Thyroid gland (tissue), 4 donors: ENCODE results near the gene ESPN. TPM values are rescaled to one million over a fixed set of nuclear protein-coding genes. Genes with fewer than 3 reads are reported as not detected.
"Not testable (repeated sequence)": the region's sequence is repeated elsewhere in the genome, so short reads cannot be mapped to it uniquely, and the experiment has no call there.

Experiments
- DNase-seq, 2 donors: peaks; one replicate each; pipeline ENCODE4 v3.0.0-alpha.2; 2019
- H3K27ac ChIP-seq, 3 donors: fragments of 200-600 bp; sonication (generic); 1 replicate in 2 of 3; 2 replicates in 1 of 3; pipeline ENCODE4 v1.5.1; 2016 to 2019; ENCODE audit warnings: mild to moderate bottlenecking in 1 of 3, moderate library complexity in 1 of 3
- H3K27me3 ChIP-seq: fragments of 200-600 bp; sonication (generic); one replicate; pipeline ENCODE4 v1.5.1; 2019
- H3K36me3 ChIP-seq, 2 donors: fragments of 200-600 bp; sonication (generic); one replicate each; pipeline ENCODE4 v1.5.1; 2016 to 2019
- H3K4me1 ChIP-seq, 2 donors: fragments of 200-600 bp; sonication (generic); one replicate each; pipeline ENCODE4 v1.5.1; 2017 to 2019
- H3K4me3 ChIP-seq, 3 donors: fragments of 200-600 bp; sonication (generic); replicated peaks in 1 of 3; 1 replicate in 2 of 3; 2 replicates in 1 of 3; pipeline ENCODE4 v1.5.1; 2016; ENCODE audit warnings: mild to moderate bottlenecking in 1 of 3
- H3K9me3 ChIP-seq: fragments of 200-600 bp; sonication (generic); one replicate; pipeline ENCODE4 v1.5.1; 2017
- POLR2A ChIP-seq, 2 donors: fragments of 450-650 bp; IDR thresholded peaks; one replicate each; pipeline ENCODE4 v1.6.1; 2017; ENCODE audit warnings: antibody characterized with exemption in 2 of 2, mild to moderate bottlenecking in 2 of 2, moderate library complexity in 1 of 2
- WGBS, 2 donors: methylation state at CpG; one replicate each; pipeline ENCODE4 v1.1.5; 2017; 5-methylcytosine and 5-hydroxymethylcytosine counted together
- intact Hi-C: fragments of 100-400 bp; cut with DNase I; formaldehyde crosslinking; loops from one replicate; pipeline ENCODE4 v1.15.1; 2023
- total RNA-seq, 4 donors: library from RNA; depleted of rRNA; stranded (reverse); fragments of >200 nt; gene quantifications; one replicate each; pipeline ENCODE4 v1.2.3, GENCODE V29; 2016
- TF ChIP-seq, protein P1 (sequence below), 6 experiments: fragments of 200-600 bp in 3 of 6; fragments of 450-650 bp in 3 of 6; sonication (generic) in 3 of 6; IDR thresholded peaks; one replicate each; pipeline ENCODE4 v1.5.1; 2016 to 2019; ENCODE audit warnings: antibody characterized with exemption in 6 of 6, mild to moderate bottlenecking in 2 of 6, inconsistent platforms in 1 of 6, moderate library complexity in 1 of 6

ESPN gene
- total RNA-seq, 4 donors from 2014 or later = 0.67 to 5.2 TPM; not detected in 2

DNA sequence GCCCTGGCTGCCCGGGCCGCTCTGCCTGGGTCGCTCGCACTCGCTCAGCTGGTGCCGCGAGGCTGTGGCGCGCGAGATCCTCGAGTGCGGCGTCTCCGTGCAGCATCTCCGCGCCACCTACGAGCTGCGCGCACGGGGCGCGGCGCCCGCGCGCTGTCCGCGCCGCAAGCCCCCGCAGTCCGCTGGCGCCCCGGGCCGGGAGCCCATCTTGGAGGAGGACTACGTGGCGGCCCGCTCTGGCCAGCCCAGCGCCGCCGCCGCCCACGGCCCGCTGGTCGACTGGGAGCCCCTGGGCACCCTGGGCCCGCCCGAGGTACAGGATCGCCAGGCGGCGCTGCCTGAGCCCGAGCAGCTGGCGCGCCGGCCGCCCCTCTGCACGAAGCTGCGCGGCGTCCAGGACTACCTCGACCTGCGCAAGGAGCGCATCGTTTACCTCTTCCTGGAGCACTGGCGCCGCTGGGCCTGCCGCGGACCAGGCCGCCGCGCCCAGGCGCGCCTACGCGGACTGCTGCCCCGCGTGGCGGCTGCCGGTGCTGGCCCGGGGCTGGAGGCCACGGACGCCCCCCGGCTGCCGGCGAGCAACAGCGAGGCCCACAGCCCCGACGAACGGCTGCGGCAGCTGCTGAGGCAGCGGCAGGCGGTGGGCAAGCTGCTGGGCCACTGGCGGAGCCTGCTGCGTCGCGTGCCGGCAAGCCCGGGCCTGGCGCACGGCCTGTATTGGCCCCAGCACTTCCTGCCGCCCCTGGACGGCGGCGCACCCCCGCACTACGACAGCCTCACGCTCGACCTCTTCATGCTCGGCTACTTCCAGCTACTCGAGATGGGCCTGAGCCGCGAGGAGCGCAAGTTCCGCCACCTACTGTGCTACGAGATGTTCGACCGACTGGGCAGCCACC is 30.5 kb downstream of the ESPN start:
- no peaks in the 10 kb centered on the region for H3K36me3 ChIP-seq
- TF ChIP-seq, protein P1, sequence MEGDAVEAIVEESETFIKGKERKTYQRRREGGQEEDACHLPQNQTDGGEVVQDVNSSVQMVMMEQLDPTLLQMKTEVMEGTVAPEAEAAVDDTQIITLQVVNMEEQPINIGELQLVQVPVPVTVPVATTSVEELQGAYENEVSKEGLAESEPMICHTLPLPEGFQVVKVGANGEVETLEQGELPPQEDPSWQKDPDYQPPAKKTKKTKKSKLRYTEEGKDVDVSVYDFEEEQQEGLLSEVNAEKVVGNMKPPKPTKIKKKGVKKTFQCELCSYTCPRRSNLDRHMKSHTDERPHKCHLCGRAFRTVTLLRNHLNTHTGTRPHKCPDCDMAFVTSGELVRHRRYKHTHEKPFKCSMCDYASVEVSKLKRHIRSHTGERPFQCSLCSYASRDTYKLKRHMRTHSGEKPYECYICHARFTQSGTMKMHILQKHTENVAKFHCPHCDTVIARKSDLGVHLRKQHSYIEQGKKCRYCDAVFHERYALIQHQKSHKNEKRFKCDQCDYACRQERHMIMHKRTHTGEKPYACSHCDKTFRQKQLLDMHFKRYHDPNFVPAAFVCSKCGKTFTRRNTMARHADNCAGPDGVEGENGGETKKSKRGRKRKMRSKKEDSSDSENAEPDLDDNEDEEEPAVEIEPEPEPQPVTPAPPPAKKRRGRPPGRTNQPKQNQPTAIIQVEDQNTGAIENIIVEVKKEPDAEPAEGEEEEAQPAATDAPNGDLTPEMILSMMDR (IDR thresholded peaks at IDR 0.05) = no peak
- no peak for TF ChIP-seq POLR2A (IDR thresholded peaks at IDR 0.05)
- H3K9me3 ChIP-seq = no peaks in the 10 kb centered on the region
- peaks cover 0 to 6% of the 10 kb centered on the region in 2 donors for H3K4me1 ChIP-seq
- H3K27ac ChIP-seq = no peak overlapping the region
- WGBS, 2 donors = 13% methylated on average over 8 of the region's 115 CpGs; no CpG with 5 or more reads in 1 of the 2 donors
- no peak for DNase-seq
- intact Hi-C loops = no loop called here
- no peaks in the 10 kb centered on the region for H3K27me3 ChIP-seq
- H3K4me3 ChIP-seq = no peak overlapping the region

DNA sequence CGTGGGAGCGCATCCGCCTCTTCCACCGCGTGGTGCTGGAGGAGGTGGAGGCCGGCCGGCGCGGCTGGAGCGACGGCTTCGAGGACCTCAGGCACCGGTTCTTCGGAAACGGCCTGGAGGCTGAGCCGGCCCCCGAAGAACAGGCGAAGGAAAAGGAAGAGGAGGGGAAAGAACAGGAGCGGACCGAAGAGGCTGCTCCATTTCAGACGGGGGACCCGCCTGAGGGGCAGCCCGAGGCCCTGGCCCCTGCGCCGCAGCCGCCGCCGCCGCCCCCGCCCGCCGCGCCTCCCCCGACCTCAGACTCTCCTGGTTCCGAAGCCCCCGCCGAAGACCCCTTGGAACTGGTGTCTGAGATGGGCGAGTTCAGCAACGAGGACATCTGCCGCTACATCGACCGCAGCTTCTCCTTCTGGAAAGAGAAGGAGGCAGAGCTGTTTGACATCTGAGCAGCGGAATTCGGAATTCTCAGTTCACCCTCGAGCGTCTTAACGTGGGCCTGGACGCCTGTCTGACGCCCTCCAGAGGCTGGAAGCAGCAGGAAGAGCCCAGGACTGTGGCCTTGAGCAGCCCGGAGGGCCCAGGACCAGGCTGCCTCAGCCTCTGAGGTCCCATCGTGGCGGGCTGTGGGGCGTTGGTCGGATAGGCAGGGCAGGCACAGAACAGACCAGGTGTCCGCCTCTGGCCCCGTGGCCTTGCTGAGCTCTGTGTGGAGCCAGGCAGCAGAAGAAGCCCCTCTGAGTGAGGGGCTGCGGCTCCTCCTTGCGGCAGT is 31.4 kb downstream of the ESPN start:
- DNase-seq, H3K9me3 ChIP-seq, H3K27ac ChIP-seq, H3K36me3 ChIP-seq, intact Hi-C loops, H3K4me3 ChIP-seq, H3K27me3 ChIP-seq: not testable (repeated sequence)
- 44 to 52% methylated on average over 39 to 44 of the region's 58 CpGs for WGBS, 2 donors
- H3K4me1 ChIP-seq = peaks cover 0 to 14% of the 10 kb centered on the region in 2 donors

DNA sequence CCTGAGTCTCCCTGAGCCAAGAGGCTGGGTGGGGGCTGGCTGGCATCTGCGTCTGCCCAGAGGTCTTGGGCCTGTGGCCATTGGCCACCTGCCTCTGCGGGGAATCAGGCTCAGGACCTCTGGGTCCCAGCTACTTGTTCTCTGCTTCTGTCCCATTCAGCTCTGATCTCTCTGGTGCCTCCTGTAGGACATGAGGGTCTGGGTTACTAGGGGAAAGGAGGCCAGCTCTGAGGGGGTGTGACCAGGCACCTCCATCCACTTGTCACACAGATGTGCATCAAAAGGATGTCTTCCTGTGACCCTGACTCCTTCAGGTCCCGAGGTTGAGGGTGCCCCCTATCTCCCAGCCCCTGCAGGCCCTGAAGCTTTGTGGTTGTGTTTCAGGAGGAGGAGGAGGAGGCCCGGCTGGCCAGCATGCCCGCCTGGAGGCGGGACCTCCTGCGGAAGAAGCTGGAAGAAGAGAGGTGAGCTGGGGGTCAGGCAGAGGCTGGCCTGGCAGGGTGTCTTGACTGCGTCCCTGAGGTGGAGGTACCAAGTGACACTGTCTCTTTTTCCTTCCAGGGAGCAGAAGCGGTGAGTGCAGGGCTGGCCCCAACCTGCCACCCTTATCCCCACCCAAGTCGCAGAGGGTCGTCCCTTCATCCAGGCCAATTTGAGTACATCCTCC is 32.4 kb downstream of the ESPN start:
- TF ChIP-seq, protein P1 (IDR thresholded peaks at IDR 0.05) = no peak
- no peak for TF ChIP-seq POLR2A (IDR thresholded peaks at IDR 0.05)
- intact Hi-C loops = no loop called here
- Histone ChIP-seq H3K27ac (no peak overlapping the region), H3K4me1 (peaks cover 0 to 14% of the 10 kb centered on the region in 2 donors), H3K27me3 (no peaks in the 10 kb centered on the region), H3K4me3 (no peak overlapping the region), H3K9me3 (no peaks in the 10 kb centered on the region), H3K36me3 (no peaks in the 10 kb centered on the region)
- 78 to 81% methylated on average over 9 to 11 of the region's 11 CpGs for WGBS, 2 donors
- DNase-seq = no peak

DNA sequence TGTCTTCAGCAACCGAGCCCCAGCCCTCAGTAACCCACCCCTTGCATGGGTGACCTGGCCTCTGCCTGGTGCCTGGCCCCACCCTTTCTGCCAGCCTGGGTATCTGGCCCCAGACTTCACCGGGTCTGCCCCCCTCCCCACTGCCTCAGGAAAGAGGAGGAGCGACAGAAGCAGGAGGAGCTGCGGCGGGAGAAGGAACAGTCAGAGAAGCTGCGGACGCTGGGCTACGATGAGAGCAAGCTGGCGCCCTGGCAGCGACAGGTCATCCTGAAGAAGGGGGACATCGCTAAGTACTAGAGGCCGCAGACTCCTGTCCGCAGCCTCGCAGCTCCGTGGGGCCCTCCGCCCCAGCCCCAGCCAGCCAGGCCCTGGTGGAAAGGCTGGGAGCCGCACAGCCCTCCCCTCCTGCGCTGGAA is 35.3 kb downstream of the ESPN start:
- no peaks in the 10 kb centered on the region for H3K36me3 ChIP-seq
- no peaks in the 10 kb centered on the region for H3K27me3 ChIP-seq
- no peaks in the 10 kb centered on the region for H3K9me3 ChIP-seq
- H3K27ac ChIP-seq = no peak overlapping the region
- no peak overlapping the region for H3K4me3 ChIP-seq
- intact Hi-C loops = no loop called here
- no peak for DNase-seq
- H3K4me1 ChIP-seq = peaks cover 0 to 14% of the 10 kb centered on the region in 2 donors
- no peak for TF ChIP-seq POLR2A (IDR thresholded peaks at IDR 0.05)
- TF ChIP-seq, protein P1 (IDR thresholded peaks at IDR 0.05) = no peak
- 12 to 17% methylated on average over 6 to 14 of the region's 18 CpGs for WGBS, 2 donors

DNA sequence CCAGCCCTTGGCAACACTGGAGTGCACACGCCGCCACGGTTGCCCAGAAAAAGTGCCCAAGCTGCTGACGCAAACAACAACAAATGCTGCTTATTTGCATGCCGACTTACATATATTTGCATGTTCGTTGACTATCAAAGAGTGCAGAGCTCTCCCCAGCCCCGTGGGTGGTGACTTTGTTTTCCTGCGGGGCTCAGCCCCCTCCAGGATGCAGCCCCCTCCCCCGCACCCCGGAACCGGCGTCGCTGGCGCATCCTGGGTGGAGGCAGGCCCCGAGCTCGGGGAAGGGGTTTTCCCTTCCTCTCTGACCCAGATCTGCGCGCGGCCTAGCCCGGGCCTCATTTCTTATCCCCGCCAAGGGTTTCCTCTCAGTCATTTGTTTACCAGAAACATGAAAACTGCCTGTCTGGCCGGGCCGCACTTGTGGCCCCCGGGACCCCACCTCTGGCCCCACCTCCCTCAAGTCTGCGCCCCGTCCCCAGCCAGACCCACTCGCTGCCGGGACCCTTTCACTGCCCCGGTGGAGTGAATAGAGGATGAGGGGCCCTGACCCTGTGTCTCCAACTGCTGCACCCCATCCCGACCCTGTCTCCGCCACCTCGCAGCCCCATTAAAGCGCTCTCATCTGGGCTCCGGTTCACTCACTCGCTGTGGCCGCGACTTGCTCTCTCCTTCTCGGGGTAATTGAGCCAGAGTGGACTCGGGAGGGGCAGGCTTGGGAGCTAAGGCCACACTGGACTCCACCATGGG is 35.9 kb downstream of the ESPN start:
- no peaks in the 10 kb centered on the region for H3K27me3 ChIP-seq
- TF ChIP-seq, protein P1 (IDR thresholded peaks at IDR 0.05) = no peak
- TF ChIP-seq POLR2A (IDR thresholded peaks at IDR 0.05) = no peak
- intact Hi-C loops = no loop called here
- H3K27ac ChIP-seq = no peak overlapping the region
- 23 to 33% methylated on average over 26 to 39 of the region's 39 CpGs for WGBS, 2 donors
- peaks cover 0 to 8% of the 10 kb centered on the region in 2 donors for H3K4me1 ChIP-seq
- H3K36me3 ChIP-seq = no peaks in the 10 kb centered on the region
- DNase-seq = no peak
- no peak overlapping the region for H3K4me3 ChIP-seq
- H3K9me3 ChIP-seq = no peaks in the 10 kb centered on the region
